BE2C (cell line): Measurements from ENCODE around the gene TSPAN5.
A peak's percentile ranks its signal among the peaks of the same experiment; 100 is the strongest.

Experiments
- DNase-seq: peaks from one replicate; pipeline ENCODE4 v3.0.0-alpha.2; 2020
- H3K27me3 ChIP-seq: fragments of 250-450 bp; sonication (Bioruptor Pico); 2 replicates; pipeline ENCODE4 v1.5.1; 2020; ENCODE audit warnings: mild to moderate bottlenecking
- H3K36me3 ChIP-seq: fragments of 250-450 bp; sonication (Bioruptor Pico); 2 replicates; pipeline ENCODE4 v1.5.1; 2020; ENCODE audit warnings: mild to moderate bottlenecking
- H3K4me1 ChIP-seq: fragments of 250-450 bp; sonication (Bioruptor Pico); 2 replicates; pipeline ENCODE4 v1.5.1; 2020
- H3K4me3 ChIP-seq: 2 replicates; pipeline ENCODE4 v1.5.1; 2011; ENCODE audit warnings: low read depth, low read length
- H3K9me3 ChIP-seq: fragments of 250-450 bp; sonication (Bioruptor Pico); 2 replicates; pipeline ENCODE4 v1.5.1; 2020
- CTCF ChIP-seq: IDR thresholded peaks from 2 replicates; pipeline ENCODE4 v1.5.1; 2012; ENCODE audit warnings: mild to moderate bottlenecking, low read depth, low read length

The TSPAN5 gene

GRCh38 chr4:98490251-98490650 lies 168.2 kb downstream of the TSPAN5 start:
- Histone ChIP-seq H3K27me3 (peaks cover 5% of the 10 kb centered on the region), H3K4me3 (no peak overlapping the region), H3K36me3 (no peaks in the 10 kb centered on the region), H3K9me3 (no peaks in the 10 kb centered on the region), H3K4me1 (no peaks in the 10 kb centered on the region)
- DNase-seq: no peak
- no peak for TF ChIP-seq CTCF

GRCh38 chr4:98485816-98486345 lies 172.5 kb downstream of the TSPAN5 start:
- no peak for TF ChIP-seq CTCF
- DNase-seq: no peak
- Histone ChIP-seq H3K27me3 (peaks cover 5% of the 10 kb centered on the region), H3K4me3 (no peak overlapping the region), H3K9me3 (no peaks in the 10 kb centered on the region), H3K4me1 (no peaks in the 10 kb centered on the region), H3K36me3 (no peaks in the 10 kb centered on the region)

- H3K4me1 ChIP-seq: no peaks in the 10 kb centered on the region
- no peak for DNase-seq
- TF ChIP-seq CTCF: no peak
- no peaks in the 10 kb centered on the region for H3K9me3 ChIP-seq
- H3K36me3 ChIP-seq: no peaks in the 10 kb centered on the region
- peaks cover 5% of the 10 kb centered on the region for H3K27me3 ChIP-seq
- no peak overlapping the region for H3K4me3 ChIP-seq
Observed at GRCh38 chr4:98484031-98484430, 174.4 kb downstream of the TSPAN5 start.

GRCh38 chr4:98482847-98483806 lies 175.3 kb downstream of the TSPAN5 start:
- no peak for DNase-seq
- TF ChIP-seq CTCF: no peak

GRCh38 chr4:98482503-98482846 lies 175.9 kb downstream of the TSPAN5 start:
- Histone ChIP-seq H3K9me3 (no peaks in the 10 kb centered on the region), H3K27me3 (peaks cover 5% of the 10 kb centered on the region), H3K36me3 (no peaks in the 10 kb centered on the region), H3K4me1 (no peaks in the 10 kb centered on the region), H3K4me3 (no peak overlapping the region)
- DNase-seq: no peak
- TF ChIP-seq CTCF: no peak

More at GRCh38 chr4:98482847-98483806, 175.3 kb downstream of the TSPAN5 start:
- Histone ChIP-seq H3K4me1 (no peaks in the 10 kb centered on the region), H3K36me3 (no peaks in the 10 kb centered on the region), H3K27me3 (peaks cover 5% of the 10 kb centered on the region), H3K4me3 (no peak overlapping the region), H3K9me3 (no peaks in the 10 kb centered on the region)

GRCh38 chr4:98481167-98481566 lies 177.2 kb downstream of the TSPAN5 start:
- DNase-seq: peak; percentile 21
- H3K27me3 ChIP-seq: peaks cover 2% of the 10 kb centered on the region; the same call in 1 of the 2 replicates
- no peaks in the 10 kb centered on the region for H3K9me3 ChIP-seq
- no peak for TF ChIP-seq CTCF
- H3K4me3 ChIP-seq: no peak overlapping the region
- no peaks in the 10 kb centered on the region for H3K4me1 ChIP-seq
- H3K36me3 ChIP-seq: no peaks in the 10 kb centered on the region
